HG02759 (cell line): Measurements from ENCODE around the gene ADAM15.

Experiments used
- ATAC-seq: cut with Tn5 transposase; IDR thresholded peaks from one replicate; pipeline ENCODE4 v1.9.1; 2021; ENCODE audit warnings: mild to moderate bottlenecking, moderate library complexity; ENCODE audit not compliant: unreplicated experiment

The ADAM15 gene

GRCh38 chr1:155050560-155051341 is at the start of gene ADAM15:
Gene ADAM15 (plus strand): TSS chr1:155051316. CDS start chr1:155051387, 71 bp downstream.
- ATAC-seq, result peak; percentile 78

- ATAC-seq, result no peak
Measured at GRCh38 chr1:155001425-155001674, 49.8 kb upstream of the ADAM15 start.

- peak; percentile 53 for ATAC-seq
Measured at GRCh38 chr1:155001675-155002463, 49.2 kb upstream of the ADAM15 start.

- ATAC-seq, result no peak
Measured at GRCh38 chr1:155002464-155003226, 48.5 kb upstream of the ADAM15 start, which contains the start of gene ZBTB7B. Gene ZBTB7B (plus strand): TSS chr1:155002802. CDS start chr1:155014661, 11,859 bp downstream.

- no peak for ATAC-seq
Measured at GRCh38 chr1:155003227-155003765, 47.8 kb upstream of the ADAM15 start.

- ATAC-seq, result no peak
Measured at GRCh38 chr1:155003766-155004351, 47.3 kb upstream of the ADAM15 start.

- ATAC-seq, result no peak
Measured at GRCh38 chr1:155004352-155005075, 46.6 kb upstream of the ADAM15 start.

- no peak for ATAC-seq
Measured at GRCh38 chr1:155005076-155006011, 45.8 kb upstream of the ADAM15 start.

- ATAC-seq, result no peak
Measured at GRCh38 chr1:155006601-155007101, 44.5 kb upstream of the ADAM15 start.

- ATAC-seq, result no peak
Measured at GRCh38 chr1:155007251-155007828, 43.8 kb upstream of the ADAM15 start.

GRCh38 chr1:155008015-155008941 is 42.8 kb upstream of the ADAM15 start:
- ATAC-seq, result no peak

- ATAC-seq, result no peak
Measured at GRCh38 chr1:155009221-155009711, 41.9 kb upstream of the ADAM15 start.

- no peak for ATAC-seq
Measured at GRCh38 chr1:155009742-155010141, 41.4 kb upstream of the ADAM15 start.

- no peak for ATAC-seq
Measured at GRCh38 chr1:155010211-155010918, 40.8 kb upstream of the ADAM15 start.

- no peak for ATAC-seq
Measured at GRCh38 chr1:155011004-155011416, 40.1 kb upstream of the ADAM15 start.

- no peak for ATAC-seq
Measured at GRCh38 chr1:155011437-155012025, 39.6 kb upstream of the ADAM15 start.
